HCT116 (cell line): Measurements from ENCODE around the gene OPCML. TPM values are rescaled to one million over a fixed set of nuclear protein-coding genes. Genes with fewer than 3 reads are reported as not detected.

ENCODE experiments used
- ATAC-seq: fragments of 200-7000 bp; cut with Tn5 transposase; 2 replicates; pipeline ENCODE4 v1.9.1; 2020; ENCODE audit warnings: mild to moderate bottlenecking, moderate library complexity
- BruUV-seq: library from RNA; stranded (reverse); fragments of 400-500 nt; replicated peaks from 2 replicates; lab custom pipeline; 2021; lab: Mats Ljungman, UMichigan
- CTCF ChIA-PET: fragments of 300-600 bp; sonication (Branson Sonifier 250); formaldehyde crosslinking; loops from one replicate; lab custom pipeline; 2021; ENCODE audit warnings: antibody characterized with exemption; lab: Charles Lee
- POLR2A ChIA-PET: fragments of 300-600, 350-600 bp; sonication (Branson Sonifier 250); formaldehyde crosslinking; loops from one replicate; lab custom pipeline; 2021; ENCODE audit warnings: antibody characterized with exemption; lab: Charles Lee
- RAD21 ChIA-PET, 2 experiments: fragments of 300-600 bp; sonication (Branson Sonifier 250); formaldehyde crosslinking; loops; one replicate each; lab custom pipeline; 2023; ENCODE audit warnings: low total read pairs in 2 of 2; ENCODE audit not compliant: uncharacterized antibody in 2 of 2, unreplicated experiment in 2 of 2, low non-redundant PET in 1 of 2; lab: Charles Lee
- DNase-seq: peaks from one replicate; pipeline ENCODE4 v3.0.0-alpha.2; 2010; ENCODE audit warnings: low read depth, low spot score
- H2AFZ ChIP-seq: fragments of 200-600 bp; shearing (Covaris generic), sonication (generic); 2 replicates; pipeline ENCODE4 v1.6.1; 2017; ENCODE audit warnings: low read depth, mixed run types, mixed read lengths, antibody characterized with exemption, low read length; ENCODE audit not compliant: poor library complexity, severe bottlenecking
- H3K27ac ChIP-seq: 2 replicates; pipeline ENCODE4 v1.5.1; 2012; ENCODE audit warnings: low read depth, low read length
- H3K27me3 ChIP-seq: fragments of 200-600 bp; sonication (generic); 2 replicates; pipeline ENCODE4 v1.6.1; 2016; ENCODE audit warnings: mixed run types, low read length, mixed read lengths; ENCODE audit not compliant: insufficient read depth
- H3K36me3 ChIP-seq, 2 experiments: fragments of 200-500 bp in 1 of 2; fragments of 200-600 bp in 1 of 2; sonication (Bioruptor generic) in 1 of 2; sonication (generic) in 1 of 2; 2 replicates each; pipeline versions ENCODE4 v1.5.1 to v1.6.1; 2014 to 2016; ENCODE audit warnings: low read length in 2 of 2, inconsistent platforms in 1 of 2, mixed read lengths in 1 of 2, mixed run types in 1 of 2; ENCODE audit not compliant: insufficient read depth in 2 of 2, control insufficient read depth in 1 of 2
- H3K4me1 ChIP-seq, 2 experiments: fragments of 200-600 bp in 1 of 2; sonication (generic) in 1 of 2; 2 replicates each; pipeline versions ENCODE4 v1.5.1 to v1.6.1; 2012 to 2017; ENCODE audit warnings: low read length in 2 of 2, inconsistent platforms in 1 of 2, mild to moderate bottlenecking in 1 of 2, mixed read lengths in 1 of 2, mixed run types in 1 of 2, moderate library complexity in 1 of 2; ENCODE audit not compliant: insufficient read depth in 2 of 2, control insufficient read depth in 1 of 2
- H3K4me2 ChIP-seq: fragments of 200-600 bp; sonication (generic); 2 replicates; pipeline ENCODE4 v1.6.1; 2017; ENCODE audit warnings: mixed run types, low read length, mixed read lengths
- H3K4me3 ChIP-seq, 2 experiments: fragments of 200-600 bp in 1 of 2; sonication (generic) in 1 of 2; replicated peaks in 1 of 2; 2 replicates each; pipeline ENCODE4 v1.5.1; 2011 to 2016; ENCODE audit warnings: low read length in 2 of 2, control low read depth in 1 of 2, low read depth in 1 of 2, mild to moderate bottlenecking in 1 of 2, mixed read lengths in 1 of 2, mixed run types in 1 of 2
- H3K79me2 ChIP-seq: fragments of 200-600 bp; sonication (generic); 2 replicates; pipeline ENCODE4 v1.6.1; 2017; ENCODE audit warnings: mild to moderate bottlenecking, mixed run types, low read length, moderate library complexity, mixed read lengths; ENCODE audit not compliant: insufficient read depth
- H3K9ac ChIP-seq: fragments of 200-600 bp; sonication (generic); 2 replicates; pipeline ENCODE4 v1.6.1; 2016; ENCODE audit warnings: low read length, mixed read lengths
- H3K9me2 ChIP-seq: fragments of 200-600 bp; sonication (generic), shearing (Covaris generic); 2 replicates; pipeline ENCODE4 v1.6.1; 2017; ENCODE audit warnings: mixed run types, mild to moderate bottlenecking, moderate library complexity; ENCODE audit not compliant: insufficient read depth
- H3K9me3 ChIP-seq, 2 experiments: fragments of 200-500 bp in 1 of 2; fragments of 200-600 bp in 1 of 2; sonication (Bioruptor generic) in 1 of 2; sonication (generic) in 1 of 2; 2 replicates each; pipeline ENCODE4 v1.6.1; 2014 to 2017; ENCODE audit warnings: low read length in 2 of 2, mixed read lengths in 2 of 2, inconsistent platforms in 1 of 2, low read depth in 1 of 2, mild to moderate bottlenecking in 1 of 2, mixed run types in 1 of 2, moderate library complexity in 1 of 2; ENCODE audit not compliant: control insufficient read depth in 1 of 2, insufficient read depth in 1 of 2
- H4K20me1 ChIP-seq: fragments of 200-600 bp; sonication (generic), shearing (Covaris generic); 2 replicates; pipeline ENCODE4 v1.6.1; 2017; ENCODE audit warnings: mixed run types, mild to moderate bottlenecking, moderate library complexity; ENCODE audit not compliant: insufficient read depth
- ATF3 ChIP-seq: IDR thresholded peaks from 2 replicates; pipeline ENCODE4 v1.6.1; 2012
- CBX3 ChIP-seq: IDR thresholded peaks from 2 replicates; pipeline ENCODE4 v1.6.1; 2012; ENCODE audit warnings: low read depth
- CEBPB ChIP-seq: IDR thresholded peaks from 2 replicates; pipeline ENCODE4 v1.6.1; 2012; ENCODE audit warnings: low read depth
- CTCF ChIP-seq, 3 experiments: fragments of 200-600 bp in 1 of 3; sonication (generic) in 1 of 3; IDR thresholded peaks in 2 of 3; conservative IDR thresholded peaks in 1 of 3; 2 replicates each; pipeline ENCODE4 v1.5.1; 2012 to 2017; ENCODE audit warnings: low read depth in 2 of 3, low read length in 2 of 3, antibody characterized with exemption in 1 of 3, borderline replicate concordance in 1 of 3, control low read depth in 1 of 3, mild to moderate bottlenecking in 1 of 3, mixed read lengths in 1 of 3, mixed run types in 1 of 3, moderate library complexity in 1 of 3; ENCODE audit not compliant: insufficient read depth in 1 of 3
- EGR1 ChIP-seq: IDR thresholded peaks from 2 replicates; pipeline ENCODE4 v1.6.1; 2012; ENCODE audit warnings: low read depth
- ELF1 ChIP-seq: IDR thresholded peaks from 2 replicates; pipeline ENCODE4 v1.6.1; 2012; ENCODE audit warnings: low read depth, borderline replicate concordance
- JUND ChIP-seq: IDR thresholded peaks from 2 replicates; pipeline ENCODE4 v1.6.1; 2012
- SP1 ChIP-seq: IDR thresholded peaks from 2 replicates; pipeline ENCODE4 v1.6.1; 2012; ENCODE audit warnings: low read depth
- YY1 ChIP-seq: IDR thresholded peaks from 2 replicates; pipeline ENCODE4 v1.6.1; 2011; ENCODE audit warnings: low read length, low read depth, moderate library complexity, mild to moderate bottlenecking; ENCODE audit not compliant: insufficient replicate concordance; ENCODE audit errors: extremely low read depth
- ZBTB33 ChIP-seq: IDR thresholded peaks from 2 replicates; pipeline ENCODE4 v1.6.1; 2011; ENCODE audit warnings: mild to moderate bottlenecking, low read length, moderate library complexity; ENCODE audit not compliant: insufficient replicate concordance; ENCODE audit errors: extremely low read depth
- ZFX ChIP-seq: fragments of 450-650 bp; IDR thresholded peaks from 2 replicates; pipeline ENCODE4 v1.6.1; 2017
- intact Hi-C: fragments of 100-400 bp; cut with micrococcal nuclease; formaldehyde crosslinking; loops from 2 replicates; pipeline ENCODE4 v1.10.0; 2022
- total RNA-seq: library from RNA; stranded (reverse); gene quantifications from one replicate; pipeline ENCODE4 v1.2.1, GENCODE V29; 2021; ENCODE audit not compliant: unreplicated experiment

OPCML gene
- total RNA-seq, 1 experiment from 2014 or later = not detected

- Histone ChIP-seq H3K9ac (no peak overlapping the region), H3K4me3 (no peak overlapping the region), H2AFZ (no peak overlapping the region), H3K79me2 (no peaks in the 10 kb centered on the region), H3K36me3 (no peaks in the 10 kb centered on the region), H3K4me1 (no peaks in the 10 kb centered on the region), H3K27me3 (no peaks in the 10 kb centered on the region), H3K9me2 (no peaks in the 10 kb centered on the region), H3K27ac (no peak overlapping the region), H3K4me2 (no peak overlapping the region), H4K20me1 (no peaks in the 10 kb centered on the region), H3K9me3 (peaks cover 5 to 30% of the 10 kb centered on the region in 2 experiments; a peak in 2 of 4 replicates)
- ChIA-PET RAD21 (no interaction called here), POLR2A (no interaction called here), CTCF (no interaction called here)
- DNase-seq = no peak
- intact Hi-C loops = no loop called here
- TF ChIP-seq ELF1 = no peak
- TF ChIP-seq CBX3 = no peak
- TF ChIP-seq YY1 = no peak
- no peak for TF ChIP-seq EGR1
- no peak for TF ChIP-seq ZBTB33
- no peak for TF ChIP-seq JUND
- no peak for TF ChIP-seq ZFX
- no peak for TF ChIP-seq ATF3
- TF ChIP-seq SP1 = no peak
- TF ChIP-seq CEBPB = no peak
- no peak for TF ChIP-seq CTCF (IDR thresholded peaks at IDR 0.05 in 2 of 3, conservative IDR thresholded peaks at IDR 0.05 in 1 of 3; ENCODE audit: borderline replicate concordance in 1 of 3, insufficient read depth in 1 of 3, low read depth in 2 of 3, low read length in 2 of 3)
- ATAC-seq = no peak
- no TSS peak for BruUV-seq
These were observed 1079.7 kb downstream of the OPCML start for GRCh38 chr11:132452616-132453015.
